PFSK-1 (cell line): ENCODE measurements around the gene PPFIA3.

Experiments
- FOXP2 ChIP-seq: optimal IDR thresholded peaks from 2 replicates; pipeline ENCODE3; 2011; ENCODE audit warnings: borderline replicate concordance, control low read depth, inconsistent platforms; ENCODE audit not compliant: insufficient read depth; ENCODE audit errors: extremely low read length, extremely low read depth
- POLR2AphosphoS5 ChIP-seq: IDR thresholded peaks from 2 replicates; pipeline ENCODE4 v1.6.1; 2012; ENCODE audit warnings: low read depth, mild to moderate bottlenecking, control low read depth, low read length, moderate library complexity
- REST ChIP-seq, 2 experiments: IDR thresholded peaks; 2 replicates each; pipeline versions ENCODE4 v1.6.1 to v1.8.0; 2011 to 2012; ENCODE audit warnings: low read depth in 2 of 2, low read length in 2 of 2, control low read depth in 1 of 2, inconsistent platforms in 1 of 2, mild to moderate bottlenecking in 1 of 2, moderate library complexity in 1 of 2; ENCODE audit not compliant: insufficient read depth in 1 of 2
- SIN3A ChIP-seq: IDR thresholded peaks from 2 replicates; pipeline ENCODE4 v1.6.1; 2012; ENCODE audit warnings: mild to moderate bottlenecking, low read length, moderate library complexity, borderline replicate concordance; ENCODE audit not compliant: insufficient read depth
- TAF1 ChIP-seq: IDR thresholded peaks from 2 replicates; pipeline ENCODE4 v1.6.1; 2012; ENCODE audit warnings: low read length, control low read depth, borderline replicate concordance; ENCODE audit not compliant: insufficient read depth

Gene PPFIA3

GRCh38 chr19:49165111-49165750 lies 45.9 kb downstream of the PPFIA3 start:
- no peak for TF ChIP-seq REST (IDR thresholded peaks at IDR 0.05; ENCODE audit: insufficient read depth in 1 of 2, low read depth in 2 of 2, low read length in 2 of 2)
- TF ChIP-seq TAF1 = no peak
- no peak for TF ChIP-seq FOXP2
- no peak for TF ChIP-seq POLR2AphosphoS5
- TF ChIP-seq SIN3A = no peak

GRCh38 chr19:49165865-49166301 lies 46.5 kb downstream of the PPFIA3 start:
- no peak for TF ChIP-seq TAF1
- no peak for TF ChIP-seq POLR2AphosphoS5

GRCh38 chr19:49167857-49168409 lies 48.6 kb downstream of the PPFIA3 start:
- no peak for TF ChIP-seq TAF1
- no peak for TF ChIP-seq SIN3A
- TF ChIP-seq POLR2AphosphoS5 = no peak

GRCh38 chr19:49168421-49168820 lies 49.1 kb downstream of the PPFIA3 start:
- TF ChIP-seq FOXP2 (no peak), SIN3A (no peak), POLR2AphosphoS5 (no peak), REST (IDR thresholded peaks at IDR 0.05; ENCODE audit: insufficient read depth in 1 of 2, low read depth in 2 of 2, low read length in 2 of 2) (no peak)

GRCh38 chr19:49173198-49173597 lies 53.9 kb downstream of the PPFIA3 start:
- TF ChIP-seq SIN3A = no peak
- no peak for TF ChIP-seq POLR2AphosphoS5
- TF ChIP-seq REST (IDR thresholded peaks at IDR 0.05; ENCODE audit: insufficient read depth in 1 of 2, low read depth in 2 of 2, low read length in 2 of 2) = no peak
- no peak for TF ChIP-seq TAF1

- TF ChIP-seq REST (IDR thresholded peaks at IDR 0.05; ENCODE audit: insufficient read depth in 1 of 2, low read depth in 2 of 2, low read length in 2 of 2) (no peak), POLR2AphosphoS5 (no peak), FOXP2 (no peak), SIN3A (no peak), TAF1 (no peak)
Measured at GRCh38 chr19:49180659-49181058, 61.3 kb downstream of the PPFIA3 start.
